Dedifferentiated amniotic fluid mesenchymal stem cell (primary cell): ENCODE results near the gene TPX2.

Experiments
- DNase-seq: peaks from one replicate; pipeline ENCODE4 v3.0.0-alpha.2; 2016; ENCODE audit errors: extremely low spot score

TPX2 gene

GRCh38 chr20:31833931-31834521 lies 94.9 kb downstream of the TPX2 start:
- DNase-seq: no peak

- no peak for DNase-seq
Observed at GRCh38 chr20:31835554-31835953, 96.5 kb downstream of the TPX2 start.

- peak; percentile 71 for DNase-seq
Observed at GRCh38 chr20:31835977-31836852, 97.1 kb downstream of the TPX2 start.

- DNase-seq: no peak
Observed at GRCh38 chr20:31836853-31837608, 97.9 kb downstream of the TPX2 start.

- no peak for DNase-seq
Observed at GRCh38 chr20:31837896-31838397, 98.9 kb downstream of the TPX2 start.

GRCh38 chr20:31838646-31839292 lies 99.7 kb downstream of the TPX2 start:
- no peak for DNase-seq

- DNase-seq: no peak
Observed at GRCh38 chr20:31839782-31840487, 100.8 kb downstream of the TPX2 start.

GRCh38 chr20:31840906-31841816 lies 102.1 kb downstream of the TPX2 start:
- DNase-seq: no peak

GRCh38 chr20:31841928-31842327 lies 102.8 kb downstream of the TPX2 start:
- no peak for DNase-seq

GRCh38 chr20:31842471-31843157 lies 103.5 kb downstream of the TPX2 start:
- no peak for DNase-seq

GRCh38 chr20:31843288-31843687 lies 104.2 kb downstream of the TPX2 start:
- DNase-seq: no peak

- no peak for DNase-seq
Observed at GRCh38 chr20:31843881-31844280, 104.8 kb downstream of the TPX2 start.

GRCh38 chr20:31844737-31845299 lies 105.7 kb downstream of the TPX2 start:
- no peak for DNase-seq

- DNase-seq: no peak
Observed at GRCh38 chr20:31845300-31845863, 106.3 kb downstream of the TPX2 start, which contains the start of gene FOXS1. Gene FOXS1 (minus strand): TSS chr20:31845604. CDS start chr20:31845542, 62 bp downstream.

- no peak for DNase-seq
Observed at GRCh38 chr20:31846793-31847138, 107.7 kb downstream of the TPX2 start.

- DNase-seq: no peak
Observed at GRCh38 chr20:31848088-31848999, 109.3 kb downstream of the TPX2 start.

GRCh38 chr20:31849306-31849930 lies 110.3 kb downstream of the TPX2 start:
- no peak for DNase-seq
